AG09319 (cell line): Measurements from ENCODE around the gene QPCT.
"Not testable (repeated sequence)": the region's sequence is repeated elsewhere in the genome, so short reads cannot be mapped to it uniquely, and the experiment has no call there.

Experiments
- DNase-seq: peaks from one replicate; pipeline ENCODE4 v3.0.0-alpha.2; 2010; ENCODE audit warnings: low read depth; ENCODE audit errors: extremely low read depth
- CTCF ChIP-seq: IDR thresholded peaks from 2 replicates; pipeline ENCODE4 v1.5.1; 2011; ENCODE audit warnings: low read depth, mild to moderate bottlenecking, inconsistent platforms, low read length, moderate library complexity

QPCT gene

GRCh38 chr2:37402636-37403035 is 58.2 kb downstream of the QPCT start:
- no peak for TF ChIP-seq CTCF

GRCh38 chr2:37405781-37406180 is 61.4 kb downstream of the QPCT start:
- TF ChIP-seq CTCF = no peak
- no peak for DNase-seq

More at GRCh38 chr2:37402636-37403035, 58.2 kb downstream of the QPCT start:
- no peak for DNase-seq

GRCh38 chr2:37412231-37412630 is 67.8 kb downstream of the QPCT start:
- no peak for TF ChIP-seq CTCF
- DNase-seq = no peak

- DNase-seq = not testable (repeated sequence)
Measured at GRCh38 chr2:37413911-37414469, 69.6 kb downstream of the QPCT start.

- peak; percentile 89 for TF ChIP-seq CTCF
- DNase-seq = peak; percentile 48
Measured at GRCh38 chr2:37414470-37414949, 70.1 kb downstream of the QPCT start.

GRCh38 chr2:37415128-37415820 is 70.8 kb downstream of the QPCT start:
- no peak for DNase-seq

GRCh38 chr2:37417321-37417720 is 72.9 kb downstream of the QPCT start:
- no peak for DNase-seq
- TF ChIP-seq CTCF = no peak

More at GRCh38 chr2:37415128-37415820, 70.8 kb downstream of the QPCT start:
- TF ChIP-seq CTCF = peak; percentile 32
